GM18858 (cell line): ENCODE measurements around the gene EXD2.
"Not testable (repeated sequence)": the region's sequence is repeated elsewhere in the genome, so short reads cannot be mapped to it uniquely, and the experiment has no call there.

Source experiments
- ATAC-seq: cut with Tn5 transposase; IDR thresholded peaks from one replicate; pipeline ENCODE4 v1.9.1; 2021; ENCODE audit not compliant: unreplicated experiment

The EXD2 gene

GRCh38 chr14:69275331-69275730 is 84.0 kb downstream of the EXD2 start:
- ATAC-seq, result no peak

DNA sequence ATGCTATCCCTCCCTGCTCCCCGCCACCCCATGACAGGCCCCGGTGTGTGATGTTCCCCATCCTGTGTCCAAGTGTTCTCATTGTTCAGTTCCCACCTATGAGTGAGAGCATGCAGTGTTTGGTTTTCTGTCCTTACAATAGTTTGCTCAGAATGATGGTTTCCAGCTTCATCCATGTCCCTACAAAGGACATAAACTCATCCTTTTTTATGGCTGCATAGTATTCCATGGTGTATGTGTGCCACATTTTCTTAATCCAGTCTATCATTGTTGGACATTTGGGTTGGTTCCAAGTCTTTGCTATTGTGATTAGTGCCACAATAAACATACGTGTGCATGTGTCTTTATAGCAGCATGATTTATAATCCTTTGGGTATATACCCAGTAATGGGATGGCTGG is 86.1 kb downstream of the EXD2 start:
- not testable (repeated sequence) for ATAC-seq

GRCh38 chr14:69280746-69281291 is 89.5 kb downstream of the EXD2 start:
- no peak for ATAC-seq

DNA sequence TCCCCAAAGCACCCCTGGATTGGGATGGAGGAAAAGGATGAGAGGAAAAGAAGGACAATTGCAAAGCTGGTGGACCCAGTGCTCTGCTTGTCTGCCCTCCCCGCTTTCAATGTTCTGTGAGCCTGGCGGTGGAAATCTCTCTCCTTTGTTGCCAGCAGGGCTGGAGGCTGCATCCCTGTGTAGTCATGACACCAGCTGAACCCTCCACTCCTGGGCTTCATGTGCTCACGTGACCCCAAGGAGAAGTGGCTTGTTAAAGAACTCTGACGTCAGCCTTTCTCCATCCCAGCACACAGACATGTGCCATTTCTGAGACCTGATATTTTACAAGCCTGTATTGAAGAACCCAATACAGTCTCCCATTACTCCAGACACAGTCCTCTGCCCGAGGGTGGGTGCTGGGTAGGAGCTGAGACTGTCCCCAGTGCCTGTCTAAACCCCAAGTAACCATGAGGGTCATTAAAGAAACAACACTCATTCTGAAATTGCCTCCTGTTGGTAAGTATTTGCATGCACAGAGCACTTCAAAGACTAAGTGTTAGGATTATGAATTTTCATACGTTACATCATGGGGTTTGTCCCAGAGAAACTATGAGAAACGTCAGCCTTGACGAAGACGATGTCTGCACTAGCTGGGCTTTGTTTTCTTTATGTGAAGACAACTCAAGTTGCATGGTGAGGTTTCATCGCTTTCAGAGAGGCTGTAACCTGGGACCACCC is 90.3 kb downstream of the EXD2 start:
- ATAC-seq, result no peak

DNA sequence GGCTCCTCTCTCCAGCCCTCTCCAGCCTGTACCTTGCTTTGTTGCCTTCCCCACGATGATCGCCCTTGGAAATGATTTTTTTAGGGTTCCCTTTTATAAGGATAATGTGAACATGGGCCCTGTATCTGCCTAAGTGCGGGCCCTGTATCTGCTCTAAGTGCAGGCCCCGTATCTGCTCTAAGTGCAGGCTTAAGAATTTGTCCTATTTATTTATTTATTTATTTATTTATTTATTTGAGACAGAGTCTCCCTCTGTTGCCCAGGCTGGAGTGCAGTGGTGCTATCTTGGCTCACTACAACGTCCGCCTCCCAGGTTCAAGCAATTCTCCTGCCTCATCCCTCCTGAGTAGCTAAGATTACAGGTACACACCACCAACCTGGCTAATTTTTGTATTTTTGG is 91.2 kb downstream of the EXD2 start:
- ATAC-seq, result no peak

DNA sequence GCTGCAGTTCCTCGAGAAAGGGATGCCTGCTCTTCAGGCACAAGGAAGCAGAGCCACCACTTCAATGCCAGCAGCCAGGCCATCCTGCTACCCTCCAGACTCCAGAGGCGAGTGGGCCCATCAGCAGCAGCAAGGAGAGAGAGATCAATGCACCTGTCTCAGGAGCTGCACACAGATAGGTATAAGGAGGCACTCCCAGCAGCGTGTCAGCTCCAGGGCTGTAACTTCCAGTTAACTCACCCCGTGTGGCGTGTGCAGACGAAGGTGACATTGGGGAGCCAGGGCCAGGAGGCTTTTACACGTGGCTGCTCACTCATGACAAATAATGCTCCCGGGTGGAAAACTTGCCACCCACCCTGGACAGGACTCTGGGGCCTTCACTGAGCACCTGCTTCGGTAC is 92.9 kb downstream of the EXD2 start:
- no peak for ATAC-seq

GRCh38 chr14:69285661-69286255 is 94.5 kb downstream of the EXD2 start:
- ATAC-seq, result no peak

DNA sequence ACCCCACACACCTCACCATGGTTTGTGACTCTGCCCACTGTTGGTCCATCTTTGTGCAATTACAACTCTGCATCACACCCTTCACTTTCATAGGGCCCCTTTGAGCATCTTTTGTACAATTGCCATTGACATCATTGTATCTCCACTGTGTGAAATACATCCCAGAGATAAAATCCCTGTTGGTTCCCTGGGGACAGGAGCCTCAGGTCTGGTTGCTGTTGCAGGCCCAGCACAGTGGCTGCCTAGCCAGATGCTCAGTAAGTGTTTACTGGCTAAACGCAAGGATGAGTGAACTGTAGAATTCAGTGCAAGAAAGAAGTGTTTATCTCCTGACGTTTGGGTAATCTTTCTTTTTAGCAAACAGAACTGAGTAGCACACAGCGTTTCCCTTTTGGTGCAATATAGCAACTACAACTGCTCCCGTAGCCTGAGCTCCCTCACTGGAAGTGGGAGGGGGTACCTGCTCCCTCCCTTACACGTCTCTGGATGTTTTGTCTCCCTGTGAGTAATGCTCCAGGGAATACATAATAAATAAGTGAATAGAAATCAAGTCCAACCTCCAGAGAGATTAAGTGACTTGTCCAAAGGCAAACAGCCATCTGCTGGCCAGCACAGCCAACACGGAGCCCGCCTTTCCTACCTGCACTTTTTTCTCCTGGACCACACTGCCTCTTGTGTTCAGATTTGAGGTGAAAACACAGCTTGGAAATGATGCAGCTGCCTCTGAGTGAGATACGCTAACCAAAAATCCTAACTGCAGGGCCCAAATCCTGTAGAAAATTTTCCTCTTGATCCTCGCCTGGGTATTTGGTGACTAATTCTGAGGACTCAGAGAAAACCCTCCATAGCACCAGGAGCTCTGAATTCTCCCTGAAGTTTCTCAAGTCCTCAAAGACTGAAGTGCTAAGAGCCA is 96.1 kb downstream of the EXD2 start:
- no peak for ATAC-seq

GRCh38 chr14:69288011-69288771 is 96.9 kb downstream of the EXD2 start:
- ATAC-seq, result no peak

DNA sequence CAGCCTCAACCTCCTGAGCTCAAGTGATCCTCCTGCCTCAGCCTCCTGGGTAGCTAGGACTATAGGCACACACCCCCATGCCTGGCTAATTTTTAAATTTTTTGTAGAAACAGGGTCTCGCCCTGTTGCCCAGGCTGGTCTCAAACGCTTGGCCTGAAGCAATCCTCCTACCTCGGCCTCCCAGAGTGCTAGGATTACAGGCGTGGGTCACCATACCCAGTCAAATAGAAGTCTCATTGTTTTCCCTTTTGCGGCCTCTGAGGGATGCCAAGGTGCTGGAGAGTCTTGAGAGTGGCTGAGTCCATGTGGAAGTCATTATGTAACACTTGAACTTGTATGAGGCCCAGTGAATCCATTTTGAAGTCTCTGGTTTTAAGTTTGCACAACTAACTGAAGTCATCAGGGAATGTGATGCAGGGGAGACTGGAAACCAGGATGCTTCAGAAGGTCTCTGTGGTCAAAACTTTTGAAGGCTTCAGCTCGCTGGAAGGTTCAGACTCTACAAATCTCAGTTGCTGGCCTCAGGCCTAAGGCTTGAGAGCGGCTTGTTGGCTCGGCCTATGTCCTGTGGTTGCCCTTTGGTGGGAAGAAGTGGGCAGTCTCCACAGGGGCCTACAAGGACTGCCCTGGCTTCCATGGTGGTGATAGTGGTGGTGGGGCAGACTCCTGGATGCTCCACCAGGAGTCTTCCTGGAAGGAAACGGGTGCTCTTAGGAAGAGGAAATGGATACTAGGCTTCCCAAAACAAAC is 97.8 kb downstream of the EXD2 start:
- no peak for ATAC-seq

GRCh38 chr14:69289811-69290520 is 98.7 kb downstream of the EXD2 start:
- ATAC-seq, result no peak

DNA sequence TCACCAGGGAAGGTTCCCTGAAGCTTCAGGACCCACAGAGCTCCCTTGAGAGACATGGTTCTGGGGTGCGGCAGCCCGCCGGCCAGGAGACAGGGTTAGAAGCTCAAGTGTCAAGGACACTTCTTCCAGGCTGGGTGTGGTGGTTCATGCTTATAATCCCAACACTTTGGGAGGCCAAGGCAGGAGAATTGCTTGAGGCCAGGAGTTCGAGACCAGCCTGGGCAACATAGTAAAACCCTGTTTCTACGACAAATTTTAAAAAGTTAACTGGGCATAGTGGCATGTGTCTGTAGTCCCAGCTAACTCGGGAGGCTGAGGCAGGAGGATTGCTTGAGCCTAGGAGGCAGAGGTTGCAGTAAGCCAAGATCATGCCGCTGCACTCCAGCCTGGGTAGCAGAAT is 99.6 kb downstream of the EXD2 start:
- ATAC-seq, result not testable (repeated sequence)

- no peak for ATAC-seq
Measured at GRCh38 chr14:69291396-69291795, 100.1 kb downstream of the EXD2 start.

DNA sequence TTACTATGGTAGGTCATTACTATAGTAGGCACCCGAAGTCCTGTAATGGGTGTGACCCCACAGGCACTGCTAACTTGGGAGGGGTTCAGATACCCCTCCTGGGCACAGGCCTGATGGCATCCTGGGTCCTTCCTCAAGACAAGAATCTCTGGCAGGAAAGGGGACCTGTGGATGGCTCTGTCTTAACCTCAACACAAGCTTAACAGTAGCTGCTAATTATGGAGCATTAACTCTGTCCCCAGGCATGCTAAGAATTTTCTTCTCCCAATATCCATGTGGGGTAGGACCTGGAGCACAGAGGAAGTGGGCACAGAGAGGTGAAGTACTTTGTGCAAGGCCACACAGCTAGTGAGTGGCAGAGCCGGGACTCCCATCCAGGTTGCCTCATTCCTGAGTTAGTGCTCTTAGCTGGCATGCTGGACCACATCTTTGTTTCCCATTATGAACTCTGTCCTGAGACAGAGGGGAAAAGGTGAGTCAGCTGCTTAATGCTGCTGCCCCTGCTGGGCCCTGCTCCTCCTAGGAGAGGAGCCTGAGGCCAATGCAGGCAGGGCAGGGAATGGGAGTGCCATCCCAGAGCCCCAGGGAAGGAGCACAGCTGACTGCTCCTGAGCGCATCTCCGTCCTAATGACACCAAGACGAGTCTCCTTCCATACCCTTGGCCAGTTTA is 100.7 kb downstream of the EXD2 start:
- ATAC-seq, result no peak
